GM21576 (cell line): ENCODE data around the gene HDAC11.
"Not testable (repeated sequence)": the region's sequence is repeated elsewhere in the genome, so short reads cannot be mapped to it uniquely, and the experiment has no call there.

Experiments used
- ATAC-seq: cut with Tn5 transposase; IDR thresholded peaks from one replicate; pipeline ENCODE4 v1.9.1; 2021; ENCODE audit warnings: mild to moderate bottlenecking, moderate library complexity; ENCODE audit not compliant: unreplicated experiment

Gene HDAC11

GRCh38 chr3:13479582-13480339 is at the start of gene HDAC11:
Gene HDAC11, plus strand, starts transcription at chr3:13480306. Its CDS starts 42 bp downstream, at chr3:13480348.
- peak; percentile 98 for ATAC-seq

- not testable (repeated sequence) for ATAC-seq
These were observed 49.7 kb upstream of the HDAC11 start for GRCh38 chr3:13430411-13430875.

GRCh38 chr3:13432093-13432492 is 48.0 kb upstream of the HDAC11 start:
- ATAC-seq = no peak

GRCh38 chr3:13433912-13434311 is 46.2 kb upstream of the HDAC11 start:
- no peak for ATAC-seq

GRCh38 chr3:13436213-13436612 is 43.9 kb upstream of the HDAC11 start:
- not testable (repeated sequence) for ATAC-seq

GRCh38 chr3:13440204-13440817 is 39.8 kb upstream of the HDAC11 start:
- ATAC-seq = no peak

GRCh38 chr3:13442882-13443281 is 37.2 kb upstream of the HDAC11 start:
- not testable (repeated sequence) for ATAC-seq

GRCh38 chr3:13451301-13451673 is 28.8 kb upstream of the HDAC11 start:
- ATAC-seq = peak; percentile 2

GRCh38 chr3:13452490-13453335 is 27.4 kb upstream of the HDAC11 start:
- no peak for ATAC-seq

GRCh38 chr3:13455644-13456043 is 24.5 kb upstream of the HDAC11 start:
- ATAC-seq = no peak

GRCh38 chr3:13457593-13457992 is 22.5 kb upstream of the HDAC11 start:
- ATAC-seq = no peak

GRCh38 chr3:13459605-13460340 is 20.3 kb upstream of the HDAC11 start:
- ATAC-seq = no peak

GRCh38 chr3:13460341-13460736 is 19.8 kb upstream of the HDAC11 start:
- no peak for ATAC-seq

GRCh38 chr3:13461169-13462124 is 18.7 kb upstream of the HDAC11 start:
- peak; percentile 58 for ATAC-seq

GRCh38 chr3:13462125-13462629 is 17.9 kb upstream of the HDAC11 start:
- ATAC-seq = no peak

- ATAC-seq = no peak
These were observed 17.3 kb upstream of the HDAC11 start for GRCh38 chr3:13462822-13463221.

GRCh38 chr3:13463618-13464400 is 16.3 kb upstream of the HDAC11 start:
- no peak for ATAC-seq

- no peak for ATAC-seq
These were observed 14.8 kb upstream of the HDAC11 start for GRCh38 chr3:13465236-13465873.
